SU-DHL-6 (cell line): ENCODE data around the gene DAAM2.

Source experiments
- H2AFZ ChIP-seq: fragments of 200-600 bp; sonication (generic); 2 replicates; pipeline ENCODE4 v1.6.1; 2014; ENCODE audit warnings: low read depth, mild to moderate bottlenecking, moderate library complexity, mixed read lengths, antibody characterized with exemption, low read length; ENCODE audit not compliant: severe bottlenecking
- H3F3A ChIP-seq: fragments of 200-600 bp; shearing (Covaris generic); 2 replicates; pipeline ENCODE4 v1.6.0; 2016; ENCODE audit warnings: antibody characterized with exemption, mild to moderate bottlenecking; ENCODE audit not compliant: insufficient read depth
- H3K27ac ChIP-seq: fragments of 200-600 bp; sonication (generic); 2 replicates; pipeline ENCODE4 v1.5.1; 2016; ENCODE audit warnings: low read depth, mild to moderate bottlenecking, low read length, moderate library complexity, mixed read lengths
- H3K27me3 ChIP-seq: fragments of 200-600 bp; sonication (generic), shearing (Covaris generic); 2 replicates; pipeline ENCODE4 v1.6.0; 2014; ENCODE audit warnings: mild to moderate bottlenecking, low read length
- H3K36me3 ChIP-seq: fragments of 200-600 bp; sonication (generic); 2 replicates; pipeline ENCODE4 v1.6.1; 2014; ENCODE audit warnings: mild to moderate bottlenecking, low read length, mixed read lengths
- H3K4me2 ChIP-seq: fragments of 300-600, 200-600 bp; shearing (Covaris generic), sonication (generic); 2 replicates; pipeline ENCODE4 v1.6.0; 2014; ENCODE audit warnings: low read length, low read depth, mild to moderate bottlenecking; ENCODE audit not compliant: poor library complexity, severe bottlenecking
- H3K4me3 ChIP-seq: fragments of 200-600 bp; sonication (generic); 2 replicates; pipeline ENCODE4 v1.5.1; 2014; ENCODE audit warnings: antibody characterized with exemption, low read length, mild to moderate bottlenecking, mixed read lengths; ENCODE audit not compliant: insufficient read depth, poor library complexity, severe bottlenecking
- H3K79me2 ChIP-seq: fragments of 200-600 bp; sonication (generic); 2 replicates; pipeline ENCODE4 v1.6.1; 2014; ENCODE audit warnings: mild to moderate bottlenecking, low read length, moderate library complexity; ENCODE audit not compliant: insufficient read depth
- H3K9ac ChIP-seq: fragments of 200-600 bp; sonication (generic); 2 replicates; pipeline ENCODE4 v1.7.0; 2014; ENCODE audit warnings: mild to moderate bottlenecking, low read length
- H3K9me2 ChIP-seq: fragments of 200-600 bp; sonication (generic); replicated peaks from 2 replicates; pipeline ENCODE4 v1.6.1; 2014; ENCODE audit warnings: low read length; ENCODE audit not compliant: insufficient read depth
- H3K9me3 ChIP-seq: fragments of 200-600 bp; sonication (generic); 2 replicates; pipeline ENCODE4 v1.6.1; 2014; ENCODE audit warnings: low read length, mixed read lengths; ENCODE audit not compliant: insufficient read depth
- H4K20me1 ChIP-seq: fragments of 200-600 bp; sonication (generic); 2 replicates; pipeline ENCODE4 v1.6.1; 2014; ENCODE audit warnings: low read depth, mild to moderate bottlenecking, antibody characterized with exemption, low read length, moderate library complexity, mixed read lengths
- EZH2phosphoT487 ChIP-seq: fragments of 200-600 bp; sonication (generic), shearing (Covaris generic); conservative IDR thresholded peaks from 2 replicates; pipeline ENCODE4 v1.6.1; 2018; ENCODE audit warnings: mild to moderate bottlenecking, antibody characterized with exemption, low read length, moderate library complexity, mixed read lengths
- TF ChIP-seq, protein P1 (sequence below): fragments of 200-600 bp; sonication (generic); IDR thresholded peaks from one replicate; pipeline ENCODE4 v1.5.1; 2017; ENCODE audit warnings: antibody characterized with exemption, mild to moderate bottlenecking, low read length, moderate library complexity; ENCODE audit not compliant: insufficient read depth, poor library complexity, severe bottlenecking

DAAM2 gene

DNA sequence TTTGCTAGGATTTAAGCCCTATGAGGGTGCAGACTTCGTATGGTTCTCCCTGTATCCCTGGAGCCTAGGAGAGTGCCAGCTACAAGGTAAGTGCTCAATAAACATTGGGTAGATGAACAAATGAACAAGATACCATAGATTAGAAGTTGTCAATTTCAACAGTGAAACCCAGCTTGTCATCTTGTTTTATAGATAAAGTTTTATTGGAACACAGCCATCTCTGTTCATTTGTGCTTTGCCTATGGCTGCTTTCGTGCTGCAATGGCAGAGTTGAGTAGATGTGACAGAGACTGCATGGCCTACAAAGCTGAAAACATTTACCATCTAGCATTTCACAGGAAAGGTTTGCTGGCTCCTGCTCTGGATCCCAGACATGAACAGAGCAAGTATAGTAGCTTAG is 5.6 kb downstream of the DAAM2 start:
- no peaks in the 10 kb centered on the region for H3K9me2 ChIP-seq
- TF ChIP-seq, protein P1, sequence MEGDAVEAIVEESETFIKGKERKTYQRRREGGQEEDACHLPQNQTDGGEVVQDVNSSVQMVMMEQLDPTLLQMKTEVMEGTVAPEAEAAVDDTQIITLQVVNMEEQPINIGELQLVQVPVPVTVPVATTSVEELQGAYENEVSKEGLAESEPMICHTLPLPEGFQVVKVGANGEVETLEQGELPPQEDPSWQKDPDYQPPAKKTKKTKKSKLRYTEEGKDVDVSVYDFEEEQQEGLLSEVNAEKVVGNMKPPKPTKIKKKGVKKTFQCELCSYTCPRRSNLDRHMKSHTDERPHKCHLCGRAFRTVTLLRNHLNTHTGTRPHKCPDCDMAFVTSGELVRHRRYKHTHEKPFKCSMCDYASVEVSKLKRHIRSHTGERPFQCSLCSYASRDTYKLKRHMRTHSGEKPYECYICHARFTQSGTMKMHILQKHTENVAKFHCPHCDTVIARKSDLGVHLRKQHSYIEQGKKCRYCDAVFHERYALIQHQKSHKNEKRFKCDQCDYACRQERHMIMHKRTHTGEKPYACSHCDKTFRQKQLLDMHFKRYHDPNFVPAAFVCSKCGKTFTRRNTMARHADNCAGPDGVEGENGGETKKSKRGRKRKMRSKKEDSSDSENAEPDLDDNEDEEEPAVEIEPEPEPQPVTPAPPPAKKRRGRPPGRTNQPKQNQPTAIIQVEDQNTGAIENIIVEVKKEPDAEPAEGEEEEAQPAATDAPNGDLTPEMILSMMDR, result no peak
- no peak for TF ChIP-seq EZH2phosphoT487
- H3K27ac ChIP-seq, result no peak overlapping the region
- H3K9ac ChIP-seq, result no peak overlapping the region
- H2AFZ ChIP-seq, result no peak overlapping the region
- no peaks in the 10 kb centered on the region for H3F3A ChIP-seq
- no peaks in the 10 kb centered on the region for H3K27me3 ChIP-seq
- H3K4me2 ChIP-seq, result no peak overlapping the region
- no peaks in the 10 kb centered on the region for H3K36me3 ChIP-seq
- no peaks in the 10 kb centered on the region for H3K9me3 ChIP-seq
- H4K20me1 ChIP-seq, result no peaks in the 10 kb centered on the region
- H3K4me3 ChIP-seq, result no peak overlapping the region
- no peaks in the 10 kb centered on the region for H3K79me2 ChIP-seq

DNA sequence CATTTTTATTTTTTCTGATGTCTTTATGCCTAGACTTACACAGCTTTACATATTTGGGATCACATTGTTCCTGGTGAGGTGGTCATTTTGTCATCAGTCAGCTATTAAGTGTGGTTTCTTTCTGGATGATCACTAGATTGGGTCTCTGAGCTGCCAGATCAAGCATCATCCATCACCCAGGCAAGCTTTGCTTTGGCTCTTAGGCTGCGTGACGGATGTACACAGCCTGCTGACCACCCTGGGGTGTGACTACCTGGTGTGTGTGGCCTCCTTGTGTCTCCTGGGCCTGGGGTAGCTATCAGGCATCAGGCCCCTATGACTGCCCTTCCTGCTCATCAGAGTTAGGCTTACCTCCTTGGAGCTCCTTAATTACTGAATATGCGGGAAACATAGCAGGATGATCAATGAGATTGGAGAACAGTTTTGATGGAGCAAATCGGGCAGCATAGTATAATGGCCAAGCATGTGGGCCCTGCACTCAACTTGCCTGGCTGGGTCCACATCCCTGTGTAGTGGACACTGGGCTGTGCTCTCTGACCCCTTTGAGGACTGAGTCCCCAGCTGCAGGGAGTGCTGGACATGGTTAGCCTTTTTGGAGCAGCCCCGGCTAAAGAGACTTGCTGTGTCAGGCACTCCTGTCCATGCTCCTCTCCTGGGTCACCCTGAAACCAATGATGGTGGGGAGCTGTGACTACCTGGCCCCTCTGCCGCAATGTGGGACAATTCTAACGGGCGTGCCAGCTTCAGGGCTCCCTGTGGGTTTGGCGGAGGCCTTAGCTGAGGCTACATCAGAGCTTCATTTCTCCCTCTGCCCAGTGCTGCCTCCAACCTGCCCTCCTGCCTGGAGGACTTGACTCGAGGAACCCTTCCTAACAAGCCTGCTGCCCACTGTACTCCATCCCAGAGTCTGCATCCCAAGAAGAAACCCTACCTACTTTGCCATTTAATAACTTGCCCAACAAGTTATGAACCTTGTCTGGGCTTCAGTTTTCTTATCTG is 8.2 kb downstream of the DAAM2 start:
- no peaks in the 10 kb centered on the region for H4K20me1 ChIP-seq
- H3F3A ChIP-seq, result no peaks in the 10 kb centered on the region
- H3K27me3 ChIP-seq, result no peaks in the 10 kb centered on the region
- H2AFZ ChIP-seq, result no peak overlapping the region
- H3K27ac ChIP-seq, result no peak overlapping the region
- no peaks in the 10 kb centered on the region for H3K9me3 ChIP-seq
- H3K4me2 ChIP-seq, result no peak overlapping the region
- H3K9me2 ChIP-seq, result no peaks in the 10 kb centered on the region
- H3K79me2 ChIP-seq, result no peaks in the 10 kb centered on the region
- no peak overlapping the region for H3K4me3 ChIP-seq
- TF ChIP-seq EZH2phosphoT487, result no peak
- TF ChIP-seq, protein P1, result no peak
- no peak overlapping the region for H3K9ac ChIP-seq
- no peaks in the 10 kb centered on the region for H3K36me3 ChIP-seq

DNA sequence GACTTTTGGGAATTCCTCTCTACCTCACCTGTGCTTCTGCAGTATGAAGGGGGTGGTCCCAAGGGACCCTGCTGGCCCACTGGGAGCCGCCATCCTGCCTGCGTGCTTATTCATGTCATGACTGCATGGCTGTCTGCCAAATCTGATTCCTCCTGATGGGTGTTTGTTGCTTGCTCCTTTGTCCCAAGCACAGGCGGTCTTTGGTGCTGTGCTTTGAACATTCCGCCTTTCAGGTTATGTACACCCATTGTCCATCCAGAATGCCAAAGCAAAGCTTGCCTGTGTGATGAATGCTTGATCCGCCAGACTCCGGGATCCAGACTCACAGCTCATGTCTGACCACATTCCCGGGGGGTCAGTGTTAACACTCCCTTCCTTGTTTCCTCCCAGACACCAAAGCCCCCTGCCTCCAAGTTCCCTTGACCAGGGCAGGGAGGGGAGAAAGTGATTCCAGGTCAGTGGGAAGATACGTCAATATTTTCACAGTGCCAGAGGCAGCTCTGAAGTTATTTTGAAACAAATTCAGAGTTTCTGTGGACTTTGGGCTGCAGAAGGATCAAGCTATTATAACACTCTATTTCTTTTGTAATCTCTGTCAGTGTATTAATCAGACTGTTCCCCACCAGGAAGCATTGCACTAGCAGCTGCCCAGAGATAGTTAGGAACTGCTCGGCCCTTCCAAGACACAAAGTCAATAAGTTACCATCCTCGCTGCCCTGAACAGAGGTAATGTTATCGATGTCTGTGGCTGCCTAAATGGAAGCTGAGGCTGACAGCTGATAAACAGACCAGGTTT is 9.5 kb downstream of the DAAM2 start:
- Histone ChIP-seq H3K27ac (no peak overlapping the region), H3F3A (no peaks in the 10 kb centered on the region), H4K20me1 (no peaks in the 10 kb centered on the region), H3K9me3 (no peaks in the 10 kb centered on the region), H3K9me2 (no peaks in the 10 kb centered on the region), H3K27me3 (no peaks in the 10 kb centered on the region), H3K79me2 (no peaks in the 10 kb centered on the region), H3K4me3 (no peak overlapping the region), H3K4me2 (no peak overlapping the region), H3K36me3 (no peaks in the 10 kb centered on the region), H2AFZ (no peak overlapping the region), H3K9ac (no peak overlapping the region)
- TF ChIP-seq, protein P1, result no peak
- no peak for TF ChIP-seq EZH2phosphoT487
